Stimulated activated CD4-positive, alpha-beta T cell treated with anti-CD3 and anti-CD28 coated beads, Interleukin-4, amount 100 ng/mL, for 4 hours (primary cell): Measurements from ENCODE around the gene GYPE.
"Not testable (repeated sequence)": the region's sequence is repeated elsewhere in the genome, so short reads cannot be mapped to it uniquely, and the experiment has no call there.

ENCODE experiments used
- DNase-seq, 2 experiments: peaks; one replicate each; pipeline ENCODE4 v3.0.0-alpha.2; 2020

Gene GYPE

GRCh38 chr4:143905440-143905839, at the start of gene GYPE:
Gene GYPE (minus strand): TSS chr4:143905559. CDS start chr4:143905507, 52 bp downstream.
- not testable (repeated sequence) for DNase-seq

DNA sequence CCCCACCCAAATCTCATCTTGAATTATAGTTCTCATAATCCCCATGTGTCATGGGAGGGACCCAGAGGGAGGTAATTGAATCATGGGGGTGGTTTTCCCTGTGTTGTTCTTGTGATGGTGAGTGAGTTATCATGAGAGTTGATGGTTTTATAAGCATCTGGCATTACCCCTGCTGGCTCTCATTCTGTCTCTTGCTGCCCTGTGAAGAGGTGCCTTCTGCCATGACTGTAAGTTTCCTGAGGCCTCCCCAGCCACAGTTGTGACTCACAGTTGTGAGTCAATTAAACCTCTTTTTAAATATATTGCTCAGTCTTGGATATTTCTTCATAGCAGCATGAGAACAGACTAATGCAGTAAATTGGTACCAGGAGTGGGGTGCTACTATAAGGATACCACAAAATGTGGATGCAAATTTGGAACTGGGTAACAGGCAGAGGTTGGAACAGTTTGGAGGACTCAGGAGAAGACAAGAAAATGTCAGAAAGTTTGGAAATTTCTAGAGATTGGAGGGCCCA, 46.2 kb upstream of the GYPE start:
- not testable (repeated sequence) for DNase-seq

DNA sequence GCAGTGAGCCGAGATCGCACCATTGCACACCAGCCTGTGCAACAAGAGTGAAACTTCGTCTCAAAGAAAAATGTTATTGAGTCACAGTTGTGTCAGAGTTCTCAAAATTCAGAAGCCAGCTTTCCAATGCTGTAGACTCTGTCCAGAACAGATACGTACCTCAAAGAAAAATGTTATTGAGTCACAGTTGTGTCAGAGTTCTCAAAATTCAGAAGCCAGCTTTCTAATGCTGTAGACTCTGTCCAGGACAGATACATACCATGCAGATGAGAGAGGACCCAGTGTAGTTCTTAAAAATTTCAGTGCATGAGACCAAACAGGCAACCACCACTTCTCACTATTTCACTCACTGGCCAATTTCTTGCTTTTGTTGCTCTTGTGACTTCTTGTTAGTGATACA, 45.6 kb upstream of the GYPE start:
- not testable (repeated sequence) for DNase-seq

DNA sequence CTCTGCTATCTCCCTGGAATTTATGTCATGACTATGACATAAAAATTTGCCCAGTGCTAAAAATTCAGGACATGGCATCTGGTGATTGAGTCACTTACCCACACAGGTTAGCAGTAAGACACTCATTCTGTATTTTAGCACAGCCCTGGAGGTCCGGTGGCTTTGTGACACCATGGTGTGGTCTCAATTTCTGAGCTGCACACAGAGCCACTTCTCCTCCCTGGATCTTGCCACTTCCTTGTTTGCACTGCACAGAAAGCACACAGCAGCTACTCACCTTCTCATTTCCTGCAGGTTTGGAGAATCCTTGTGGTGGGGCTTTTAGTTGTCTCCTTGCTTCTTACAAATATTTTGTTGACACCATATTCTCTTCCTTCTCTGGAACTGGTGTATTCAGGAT, 44.8 kb upstream of the GYPE start:
- DNase-seq: not testable (repeated sequence)

GRCh38 chr4:143947493-143947892, 42.1 kb upstream of the GYPE start:
- not testable (repeated sequence) for DNase-seq

DNA sequence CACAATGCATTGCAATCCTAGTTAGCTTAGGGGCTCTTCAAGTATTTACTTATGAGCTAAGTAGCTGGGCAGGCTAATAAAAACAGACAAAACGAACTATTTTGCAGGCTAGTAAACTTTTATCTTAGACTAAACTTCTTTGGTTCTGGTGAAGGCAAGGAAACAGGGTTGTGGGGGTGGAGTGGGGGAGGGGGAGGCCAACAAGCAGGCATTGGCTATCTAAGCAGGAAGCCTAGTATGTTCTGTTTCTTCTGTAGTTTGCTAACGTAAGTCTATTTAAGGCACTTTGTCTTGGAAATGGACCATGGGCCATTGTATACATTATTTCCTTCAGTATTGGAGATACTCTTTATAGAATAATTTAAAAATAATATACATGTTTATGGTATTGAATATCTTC, 35.3 kb upstream of the GYPE start:
- DNase-seq: not testable (repeated sequence)

GRCh38 chr4:143939528-143939927, 34.2 kb upstream of the GYPE start:
- no peak for DNase-seq

DNA sequence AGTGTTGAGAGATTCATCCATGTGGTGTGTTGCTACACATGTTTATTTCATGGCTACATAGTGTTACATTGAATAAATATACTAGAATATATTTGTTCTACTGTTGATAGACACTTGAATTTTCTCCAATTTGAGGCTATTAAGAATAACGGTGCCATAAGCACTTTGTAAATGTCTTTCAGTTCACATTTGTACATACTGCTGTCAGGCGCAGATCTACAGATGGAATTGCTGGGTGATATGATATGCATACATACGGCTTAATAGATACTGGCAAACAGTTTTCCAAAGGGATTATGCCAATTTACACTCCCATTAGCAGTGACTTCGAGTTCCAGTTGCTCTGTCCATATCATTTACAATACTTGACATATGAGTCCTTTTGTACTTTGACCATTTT, 33.5 kb upstream of the GYPE start:
- not testable (repeated sequence) for DNase-seq

DNA sequence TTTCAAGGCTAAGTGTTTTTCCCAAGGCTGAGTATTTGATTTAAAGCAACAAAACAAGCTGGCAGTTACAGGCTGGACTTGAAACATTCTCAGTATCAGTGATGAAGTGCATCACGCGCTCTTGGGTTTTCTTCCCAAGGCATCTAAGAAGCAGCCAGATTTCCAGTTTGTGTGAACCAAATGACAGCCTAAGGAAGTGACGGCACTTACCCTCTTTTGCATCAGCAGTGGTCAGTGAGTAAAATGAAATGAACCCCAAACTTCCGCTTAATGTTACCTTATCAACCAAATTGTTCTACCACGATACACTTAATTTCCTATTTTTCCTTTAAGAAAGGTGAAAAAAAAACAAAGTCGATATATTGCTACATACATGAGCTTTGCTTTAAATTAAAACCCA, 15.8 kb upstream of the GYPE start:
- DNase-seq: no peak

DNA sequence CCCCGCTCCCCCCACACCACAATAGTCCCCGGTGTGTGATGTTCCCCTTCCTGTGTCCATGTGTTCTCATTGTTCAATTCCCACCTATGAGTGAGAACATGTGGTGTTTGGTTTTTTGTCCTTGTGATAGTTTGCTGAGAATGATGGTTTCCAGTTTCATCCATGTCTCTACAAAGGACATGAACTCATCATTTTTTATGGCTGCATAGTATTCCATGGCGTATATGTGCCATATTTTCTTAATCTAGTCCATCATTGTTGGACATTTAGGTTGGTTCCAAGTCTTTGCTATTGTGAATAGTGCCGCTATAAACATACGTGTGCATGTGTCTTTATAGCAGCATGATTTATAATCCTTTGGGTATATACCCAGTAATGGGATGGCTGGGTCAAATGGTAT, 11.1 kb upstream of the GYPE start:
- DNase-seq: not testable (repeated sequence)

DNA sequence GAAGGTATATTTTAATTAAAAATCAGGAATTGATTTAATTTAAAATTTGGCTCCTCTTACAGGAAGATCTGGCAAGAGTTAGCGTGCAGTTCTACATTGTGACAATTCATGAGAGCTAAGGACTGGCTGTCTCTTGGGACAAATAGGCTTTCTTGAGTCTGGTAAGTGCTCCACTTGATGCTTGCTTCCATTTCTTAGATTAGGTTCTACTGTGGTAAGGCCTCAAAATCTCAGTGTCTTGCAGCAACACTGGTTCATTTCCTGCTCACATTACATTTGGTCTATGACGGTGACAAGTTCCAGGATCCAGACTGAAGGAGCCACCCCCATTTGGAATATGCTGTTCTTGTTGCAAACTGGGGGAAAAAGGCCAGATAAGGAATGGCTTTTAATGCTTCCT, 7.1 kb upstream of the GYPE start:
- DNase-seq: not testable (repeated sequence)

DNA sequence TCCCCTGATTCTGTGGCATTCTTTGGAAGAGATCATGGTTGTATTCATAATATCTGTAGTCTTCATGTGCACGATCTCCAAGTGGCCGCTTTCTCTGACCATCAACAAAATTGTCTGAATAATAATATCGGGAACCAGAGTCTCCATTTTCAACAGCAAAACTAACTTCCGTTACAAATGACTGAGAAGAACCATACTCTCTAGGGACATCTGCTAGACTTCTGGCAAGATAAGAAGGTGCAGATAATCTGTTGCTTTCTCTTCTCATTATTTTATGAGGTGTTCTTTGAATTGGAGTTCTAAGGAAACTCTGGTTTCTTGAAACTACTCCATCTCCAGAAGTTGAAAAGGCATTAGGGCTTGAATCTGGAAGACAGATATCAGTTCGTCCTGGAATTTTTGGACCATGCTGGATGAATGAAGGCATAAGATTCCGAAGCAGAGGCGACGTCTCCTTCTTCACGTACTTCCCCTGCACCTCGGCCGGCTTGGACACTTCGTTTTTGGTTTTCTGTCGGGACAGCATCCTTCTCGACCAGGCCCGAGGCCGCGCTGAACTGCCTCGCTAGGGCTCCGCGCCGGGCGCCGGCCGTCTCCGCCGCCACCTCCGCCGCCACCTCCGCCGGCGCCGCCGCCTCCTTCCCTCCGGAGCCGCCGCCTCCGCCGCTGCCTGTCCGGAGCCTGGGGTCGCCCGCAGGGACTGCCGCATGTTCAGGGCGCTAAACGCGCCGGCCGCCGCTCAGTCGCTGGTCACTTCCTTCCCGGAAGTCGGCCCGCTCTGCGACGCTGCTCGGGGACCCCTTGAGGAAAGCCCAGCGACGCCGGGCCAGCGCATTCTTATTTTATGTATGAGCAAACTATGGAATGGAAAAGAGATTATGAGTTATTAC, 6.4 kb upstream of the GYPE start:
- peak; percentile 36 to 43 for DNase-seq

DNA sequence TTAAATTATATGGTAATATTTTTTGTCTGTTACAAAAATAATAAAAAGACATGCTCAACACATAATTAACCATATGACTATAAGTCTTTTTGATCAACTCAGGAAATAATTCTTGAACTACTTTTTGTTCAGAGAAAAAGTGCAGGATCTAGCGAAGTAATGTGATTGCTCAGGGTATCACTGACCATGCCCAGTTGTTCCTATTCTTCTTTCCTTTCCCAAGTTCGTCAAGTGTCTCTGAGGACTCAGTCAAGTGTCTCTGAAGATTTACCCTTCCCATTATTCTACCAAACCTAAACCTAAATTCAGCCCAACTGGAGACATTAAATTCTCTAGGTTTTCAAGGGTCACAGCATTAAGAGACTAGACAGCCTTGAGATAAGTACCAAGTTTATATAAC, 5.5 kb upstream of the GYPE start:
- not testable (repeated sequence) for DNase-seq

- peak in 1 of 2 experiments; percentile 5 for DNase-seq
Measured at GRCh38 chr4:143907811-143908210, 2.5 kb upstream of the GYPE start.

DNA sequence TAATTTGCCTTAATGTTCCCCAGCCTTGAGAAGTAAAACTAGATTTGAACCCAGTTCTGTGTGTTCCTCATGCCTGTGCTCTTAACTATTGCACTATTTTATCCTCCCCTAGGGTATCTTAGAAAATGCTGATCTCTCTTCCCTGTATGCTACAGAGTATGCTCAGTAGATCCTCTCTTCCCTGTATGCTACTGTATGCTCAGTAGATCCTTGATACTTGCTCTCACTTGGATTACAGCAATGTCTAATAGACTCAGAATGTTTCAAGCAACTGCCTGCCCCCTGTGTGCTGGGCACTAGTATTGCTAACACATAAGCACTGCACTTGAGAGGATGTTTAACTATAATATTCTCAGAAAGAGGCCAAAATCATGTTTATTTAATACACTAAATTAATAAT, 928 bp downstream of the GYPE start:
- DNase-seq: not testable (repeated sequence)

GRCh38 chr4:143890323-143890722, 15.0 kb downstream of the GYPE start:
- not testable (repeated sequence) for DNase-seq

DNA sequence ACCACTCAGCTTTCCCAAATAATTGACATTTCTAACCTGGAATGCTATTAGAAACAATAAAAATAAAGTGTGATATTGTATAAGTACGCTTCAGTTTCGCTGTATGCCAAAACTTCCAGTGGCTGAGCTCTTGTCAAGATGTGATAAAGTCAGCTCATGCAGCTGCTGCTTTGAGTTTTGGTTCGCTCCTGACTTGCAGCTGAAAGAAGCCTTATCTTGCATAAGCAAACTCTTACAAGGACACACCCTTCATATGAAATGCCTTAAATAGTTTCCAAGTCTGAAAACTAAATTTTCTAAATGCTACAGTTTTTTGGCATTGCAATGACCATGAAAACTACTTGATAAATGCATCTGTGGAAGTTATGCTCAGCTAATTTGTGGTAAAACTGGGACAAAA, 17.2 kb downstream of the GYPE start:
- not testable (repeated sequence) for DNase-seq

GRCh38 chr4:143884965-143885364, 20.4 kb downstream of the GYPE start:
- not testable (repeated sequence) for DNase-seq

- DNase-seq: no peak
Measured at GRCh38 chr4:143883529-143883928, 21.8 kb downstream of the GYPE start.

DNA sequence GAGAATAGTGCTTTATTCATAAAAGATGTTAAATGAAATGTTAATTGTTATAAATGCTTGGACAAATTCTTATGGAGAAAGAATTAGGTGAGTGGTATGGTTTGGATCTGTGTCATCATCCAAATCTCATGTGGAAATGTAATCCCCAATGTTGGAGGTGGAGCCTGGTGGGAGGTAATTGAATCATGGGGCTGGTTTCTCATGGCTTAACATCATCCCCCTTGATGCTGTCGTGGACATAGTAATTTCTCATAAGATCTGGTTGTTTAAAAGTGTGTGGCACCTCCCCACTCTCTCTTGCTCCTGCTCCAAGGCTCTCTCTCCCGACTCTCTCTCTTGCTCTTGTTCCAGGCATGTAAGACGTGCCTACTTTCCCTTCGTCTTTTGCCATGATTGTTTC, 22.5 kb downstream of the GYPE start:
- DNase-seq: no peak

- DNase-seq: not testable (repeated sequence)
Measured at GRCh38 chr4:143879561-143879960, 25.8 kb downstream of the GYPE start.

DNA sequence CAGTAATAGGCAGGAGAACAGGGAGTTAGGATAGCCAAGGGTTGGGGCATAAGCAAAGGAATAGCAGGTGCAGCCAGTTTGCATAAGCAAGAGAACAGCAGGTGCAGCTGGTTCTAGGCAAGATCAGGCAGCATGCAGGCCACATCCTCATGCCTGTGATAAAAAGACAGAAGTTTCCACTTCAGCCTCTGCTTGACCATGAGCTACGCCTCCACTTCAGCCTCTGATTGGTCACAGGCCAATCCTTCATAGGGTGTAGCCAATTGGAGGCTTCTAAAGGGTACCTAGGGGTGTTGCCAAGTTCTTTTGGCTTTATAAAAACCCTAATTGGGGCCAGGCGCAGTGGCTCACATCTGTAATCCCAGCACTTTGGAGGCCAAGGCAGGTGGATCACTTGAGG, 30.0 kb downstream of the GYPE start:
- DNase-seq: not testable (repeated sequence)

- not testable (repeated sequence) for DNase-seq
Measured at GRCh38 chr4:143870523-143871268, 34.7 kb downstream of the GYPE start.

GRCh38 chr4:143869925-143870324, 35.4 kb downstream of the GYPE start:
- not testable (repeated sequence) for DNase-seq
